ENCODE results near the gene SLC27A4.

Gene SLC27A4

DNA sequence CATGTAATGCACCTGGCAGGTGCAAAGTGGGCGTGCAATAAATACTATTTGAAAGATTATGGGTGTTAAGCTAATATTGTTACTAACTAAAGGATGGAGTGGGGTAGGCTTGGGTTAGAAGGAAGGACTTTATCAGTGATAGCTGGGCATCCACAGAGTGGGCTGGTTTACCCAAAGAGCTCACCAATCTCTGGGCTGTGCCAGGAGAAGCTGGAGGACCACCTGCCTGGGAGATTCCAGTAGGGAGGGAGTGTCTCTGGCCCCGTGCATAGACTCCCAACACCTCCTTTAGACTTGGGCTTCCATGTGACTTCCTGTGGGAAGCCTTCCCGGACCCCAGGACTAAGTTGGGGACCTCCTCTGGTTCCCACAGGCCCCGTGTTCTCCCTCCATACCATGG, 25.2 kb downstream of the SLC27A4 start:
- no peak for DNase-seq (ENCODE audit: low read depth)

GRCh38 chr9:128369024-128369706, 28.8 kb downstream of the SLC27A4 start:
- no peak for DNase-seq (ENCODE audit: low read depth)

DNA sequence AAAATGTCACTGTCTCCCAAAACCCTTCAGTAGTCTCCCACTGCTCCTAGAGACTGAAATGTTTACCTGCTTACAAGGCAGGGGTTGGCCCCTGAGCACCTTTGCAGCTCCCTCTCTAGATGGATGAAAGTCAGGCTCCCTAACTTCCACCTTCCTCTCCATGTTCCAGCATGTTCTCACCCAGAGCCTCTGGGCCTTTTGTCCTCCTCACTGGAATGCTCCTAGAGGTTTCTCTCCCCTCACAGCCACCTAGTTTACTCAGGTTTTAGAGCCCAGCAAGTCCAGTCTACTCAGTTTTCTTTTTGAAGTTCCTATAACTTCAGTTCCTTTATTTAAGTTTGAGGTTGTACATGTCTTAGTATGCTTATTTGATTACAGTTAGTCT, 30.0 kb downstream of the SLC27A4 start:
- no peak for DNase-seq (ENCODE audit: low read depth)

GRCh38 chr9:128370752-128371629, 30.7 kb downstream of the SLC27A4 start, which contains the start of gene URM1:
TSS of gene URM1 (plus strand) at chr9:128371374. CDS start at chr9:128371381, 7 bp downstream.
- DNase-seq (ENCODE audit: low read depth): peak; percentile 91

DNA sequence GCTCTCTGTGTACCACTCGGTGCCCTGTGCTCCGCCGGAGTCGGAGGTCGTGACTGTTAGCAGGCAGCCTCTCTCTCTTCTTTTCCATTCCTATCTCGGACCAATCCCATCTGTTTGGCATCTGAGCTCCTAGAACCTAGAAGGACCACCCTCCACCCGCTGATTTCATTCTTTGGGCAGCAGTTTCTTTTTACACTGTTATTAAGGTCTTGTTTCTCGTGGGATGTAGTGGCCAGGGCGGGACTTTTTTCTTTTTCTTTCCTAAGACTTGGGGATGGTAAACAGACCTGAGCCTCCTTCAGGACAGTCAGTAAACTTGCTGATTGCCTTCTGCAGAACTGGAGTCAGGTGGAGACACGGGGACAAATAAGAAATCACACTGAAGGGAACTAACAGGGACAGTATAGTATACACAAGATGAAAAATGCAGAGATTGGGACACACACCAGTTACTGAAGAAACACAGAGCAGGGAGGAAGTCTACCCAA, 31.3 kb downstream of the SLC27A4 start:
- DNase-seq (ENCODE audit: low read depth): no peak

DNA sequence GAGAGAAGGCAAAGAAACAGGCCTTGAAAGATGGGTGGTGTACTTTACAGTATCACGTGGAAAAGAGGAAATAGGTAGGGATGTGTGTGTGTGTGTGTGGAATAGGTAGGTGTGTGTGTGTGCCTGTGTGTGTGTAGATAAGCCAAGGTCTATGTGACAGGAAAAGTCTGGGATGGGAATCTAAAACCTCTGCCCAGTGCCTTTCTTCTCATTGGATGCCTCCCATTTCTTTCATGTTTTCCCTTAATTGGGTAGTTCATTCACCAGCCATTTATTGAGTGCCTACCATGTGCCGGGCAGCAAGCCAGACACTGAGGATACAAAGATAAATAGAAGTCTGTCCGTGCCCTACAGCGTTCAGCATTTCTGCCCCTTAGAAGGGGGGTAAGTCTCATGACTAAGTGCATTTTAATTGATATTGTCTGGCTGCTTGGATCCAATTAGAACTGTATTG, 31.9 kb downstream of the SLC27A4 start:
- DNase-seq (ENCODE audit: low read depth): no peak

- DNase-seq (ENCODE audit: low read depth): no peak
These were observed 32.5 kb downstream of the SLC27A4 start for GRCh38 chr9:128372784-128373183.

DNA sequence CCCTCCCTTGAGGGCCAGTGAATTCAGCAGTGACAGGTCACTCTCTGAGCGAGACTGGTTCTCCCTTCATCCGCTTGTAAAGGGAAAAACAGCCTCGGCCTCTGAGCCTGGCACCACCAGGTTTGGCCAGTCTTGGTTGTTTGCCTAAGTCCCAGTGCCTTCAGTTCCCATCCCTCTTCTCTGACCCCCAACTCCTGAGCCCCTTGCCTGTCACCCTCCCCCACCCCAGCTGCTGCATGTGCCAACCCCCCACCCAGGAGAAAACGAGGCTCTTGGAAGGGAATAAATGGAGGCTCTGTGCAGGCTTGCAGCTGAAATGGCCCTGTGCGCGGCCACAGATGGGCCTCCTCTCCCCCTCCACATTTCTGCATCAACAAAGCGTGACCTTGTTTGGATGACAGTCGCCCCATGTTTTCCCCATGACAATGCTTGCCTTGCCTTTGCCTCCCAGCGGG, 33.9 kb downstream of the SLC27A4 start:
- no peak for DNase-seq (ENCODE audit: low read depth)

- no peak for DNase-seq (ENCODE audit: low read depth)
These were observed 35.5 kb downstream of the SLC27A4 start for GRCh38 chr9:128375865-128376264.

DNA sequence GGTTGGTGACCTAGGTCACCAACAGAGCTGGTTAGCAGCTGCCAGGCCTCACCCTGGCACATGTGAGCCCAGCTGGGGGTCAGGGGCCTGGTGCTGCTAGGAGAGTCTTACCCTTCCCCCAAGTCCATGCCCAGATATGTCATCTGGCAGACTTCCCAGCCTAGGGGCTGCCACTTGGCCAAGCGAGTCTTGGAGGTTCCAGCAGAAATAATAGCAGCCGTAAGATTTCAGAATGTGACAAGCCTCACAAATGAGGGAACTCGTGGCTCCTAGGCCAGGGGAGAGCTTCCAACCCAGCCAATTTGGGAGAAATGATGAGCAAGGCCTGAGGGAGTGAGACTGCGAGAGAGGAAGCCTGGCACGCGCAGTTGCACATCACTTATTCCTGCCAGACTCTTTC, 41.9 kb downstream of the SLC27A4 start:
- DNase-seq (ENCODE audit: low read depth): no peak

- no peak for DNase-seq (ENCODE audit: low read depth)
These were observed 42.9 kb downstream of the SLC27A4 start for GRCh38 chr9:128383007-128383753.

DNA sequence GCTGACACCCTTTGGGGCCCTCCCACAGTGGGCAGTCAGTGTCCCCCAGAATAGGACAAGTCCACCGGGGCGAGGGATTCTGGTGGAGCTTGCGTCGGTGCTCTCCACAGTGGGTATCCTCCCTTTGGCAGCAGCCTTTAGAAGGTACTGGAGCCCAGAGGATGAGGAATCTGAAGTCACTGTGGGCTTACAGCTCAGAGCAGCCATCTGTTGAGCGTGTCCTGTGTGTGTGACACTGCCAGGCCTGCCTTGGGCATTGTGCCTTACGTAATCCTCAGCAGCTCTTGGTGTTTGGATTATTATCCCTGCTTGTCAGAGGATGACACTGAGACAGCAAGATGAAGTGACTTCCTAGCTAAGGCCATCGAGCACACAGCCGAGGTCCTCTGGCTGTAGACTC, 43.5 kb downstream of the SLC27A4 start:
- DNase-seq (ENCODE audit: low read depth): no peak

- DNase-seq (ENCODE audit: low read depth): no peak
These were observed 44.6 kb downstream of the SLC27A4 start for GRCh38 chr9:128384801-128385495.

GRCh38 chr9:128385496-128386460, 45.5 kb downstream of the SLC27A4 start:
- DNase-seq (ENCODE audit: low read depth): no peak

- no peak for DNase-seq (ENCODE audit: low read depth)
These were observed 47.8 kb downstream of the SLC27A4 start for GRCh38 chr9:128388150-128388549.

- no peak for DNase-seq (ENCODE audit: low read depth)
These were observed 49.2 kb downstream of the SLC27A4 start for GRCh38 chr9:128389395-128390149.

DNA sequence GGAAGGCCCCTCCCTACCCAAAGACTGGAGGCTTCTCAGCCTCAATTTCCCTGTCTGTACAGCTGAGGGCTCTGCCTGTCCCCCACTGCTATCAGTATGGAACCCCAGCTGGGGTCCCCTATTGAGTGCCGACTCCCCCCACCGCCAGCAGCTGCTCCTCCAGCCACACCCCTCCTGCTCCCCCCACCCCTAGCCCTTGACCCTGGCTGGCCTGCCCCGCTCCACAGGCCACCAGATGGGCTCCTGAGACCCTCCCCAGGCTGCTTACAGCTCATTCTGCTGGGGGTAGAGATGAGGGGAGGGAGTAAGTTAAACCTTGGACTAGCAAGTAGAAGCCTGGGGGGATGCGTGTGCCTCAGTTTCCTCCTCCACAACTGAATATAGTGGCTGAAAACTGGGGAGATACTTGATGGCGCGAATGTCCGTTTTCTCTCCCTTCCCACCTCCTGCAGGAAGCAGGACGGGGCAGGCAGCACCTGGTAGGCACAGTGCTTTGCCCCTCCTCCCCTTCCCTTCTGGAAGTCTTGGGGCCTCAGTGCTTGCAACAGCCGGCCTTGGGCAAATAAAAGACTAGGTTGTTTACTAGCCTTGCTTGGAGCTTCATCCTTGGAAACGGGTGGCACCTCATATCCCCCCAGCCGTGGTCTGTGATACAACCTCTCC, 50.0 kb downstream of the SLC27A4 start:
- no peak for DNase-seq (ENCODE audit: low read depth)

DNA sequence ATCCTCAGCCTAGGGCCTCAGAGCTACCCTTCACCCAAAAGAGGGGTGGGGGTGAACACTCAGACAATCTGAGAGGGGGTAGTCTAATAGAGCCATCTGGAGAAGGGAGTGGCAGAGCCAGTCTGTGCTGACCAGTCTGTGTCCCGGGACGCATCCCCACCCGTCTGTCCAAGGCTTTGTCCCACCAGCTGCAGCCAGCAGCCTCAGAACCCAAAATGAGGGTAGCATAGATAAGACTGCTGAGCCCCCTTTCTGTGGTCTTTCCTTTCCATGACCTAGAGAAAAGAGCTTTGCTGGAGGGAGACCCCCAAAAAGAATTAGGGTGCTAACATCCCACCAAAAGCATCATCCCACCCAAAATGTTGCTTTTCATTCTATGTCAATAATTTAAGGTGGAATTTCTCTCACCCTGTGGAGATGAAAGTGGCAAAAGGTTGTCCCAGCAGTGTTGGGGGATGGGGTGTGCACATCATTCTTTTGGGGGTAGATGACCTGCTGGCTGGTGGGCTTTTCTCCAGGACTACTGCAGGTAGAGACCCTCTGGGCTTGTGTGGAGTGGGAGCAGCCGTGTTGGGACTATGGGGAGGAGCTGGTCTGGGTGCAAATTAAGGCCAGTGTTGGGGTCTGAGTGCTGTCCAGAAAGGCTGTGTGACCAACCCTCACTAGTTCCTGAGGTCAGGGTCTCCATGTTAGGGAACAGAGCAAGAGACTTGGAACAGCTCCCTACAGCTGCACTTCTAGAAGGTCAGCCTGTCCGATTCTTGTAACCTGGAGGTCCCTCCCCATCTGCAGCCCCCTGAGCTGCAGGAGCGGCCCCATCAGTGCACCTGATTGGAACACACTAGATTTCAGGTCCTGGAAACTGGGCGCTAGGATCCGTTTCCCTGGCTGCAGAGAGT, 50.7 kb downstream of the SLC27A4 start:
- no peak for DNase-seq (ENCODE audit: low read depth)

Measured in stimulated activated CD8-positive, alpha-beta memory T cell treated with anti-CD3 and anti-CD28 coated beads, Interleukin-12 subunit alpha, Interleukin-12 subunit beta, amount 100 ng/mL, for 1 hour (primary cell).